B cell (primary cell): ENCODE data around the gene PSMD11. TPM values are rescaled to one million over a fixed set of nuclear protein-coding genes. Genes with fewer than 3 reads are reported as not detected.

ENCODE experiments used
- ATAC-seq: fragments of 200-7000 bp; cut with Tn5 transposase; one replicate; pipeline ENCODE4 v1.10.0; 2021; ENCODE audit warnings: low read depth, mild to moderate bottlenecking, moderate number of reproducible peaks, moderate library complexity
- CTCF ChIA-PET: fragments of 350-600 bp; sonication (Branson Sonifier 250); formaldehyde crosslinking; loops from one replicate; lab custom pipeline; 2021; ENCODE audit warnings: antibody characterized with exemption, inconsistent platforms; lab: Charles Lee
- POLR2A ChIA-PET: fragments of 350-600 bp; sonication (Branson Sonifier 250); formaldehyde crosslinking; loops from one replicate; lab custom pipeline; 2021; ENCODE audit warnings: antibody characterized with exemption; lab: Charles Lee
- DNase-seq: peaks from one replicate; pipeline ENCODE4 v3.0.0; 2013
- H2AFZ ChIP-seq: 2 replicates; pipeline ENCODE4 v1.6.1; 2012; ENCODE audit warnings: mild to moderate bottlenecking, low read depth, low read length; ENCODE audit not compliant: insufficient read depth, poor library complexity, severe bottlenecking
- H3K27ac ChIP-seq, 2 donors: 1 replicate in 1 of 2; 2 replicates in 1 of 2; pipeline ENCODE4 v1.5.1; 2012 to 2013; ENCODE audit warnings: low read length in 2 of 2, mild to moderate bottlenecking in 2 of 2, moderate library complexity in 1 of 2
- H3K27me3 ChIP-seq, 4 experiments: fragments of 200-600 bp in 1 of 4; sonication (generic) in 1 of 4; replicated peaks in 1 of 4; 1 replicate in 2 of 4; 2 replicates in 2 of 4; pipeline versions ENCODE4 v1.6.1 to v1.7.0; 2013 to 2016; ENCODE audit warnings: low read length in 3 of 4, mild to moderate bottlenecking in 2 of 4, mixed read lengths in 1 of 4, moderate library complexity in 1 of 4; ENCODE audit not compliant: insufficient read depth in 4 of 4, control insufficient read depth in 3 of 4; ENCODE audit errors: control extremely low read depth in 1 of 4
- H3K36me3 ChIP-seq, 2 experiments: replicated peaks in 1 of 2; 1 replicate in 1 of 2; 2 replicates in 1 of 2; pipeline versions ENCODE4 v1.6.1 to v1.7.1; 2013; ENCODE audit warnings: low read length in 1 of 2; ENCODE audit not compliant: insufficient read depth in 2 of 2, control insufficient read depth in 1 of 2; ENCODE audit errors: control extremely low read depth in 1 of 2, extremely low read depth in 1 of 2
- H3K4me1 ChIP-seq, 2 donors: fragments of 200-600 bp in 1 of 2; sonication (generic) in 1 of 2; 1 replicate in 1 of 2; 2 replicates in 1 of 2; pipeline versions ENCODE4 v1.5.1 to v1.6.1; 2013 to 2017; ENCODE audit warnings: low read length in 2 of 2; ENCODE audit not compliant: control insufficient read depth in 2 of 2, insufficient read depth in 2 of 2
- H3K4me2 ChIP-seq: replicated peaks from 2 replicates; pipeline ENCODE3; 2012; ENCODE audit warnings: mild to moderate bottlenecking, low read depth, low read length; ENCODE audit not compliant: poor library complexity, severe bottlenecking
- H3K4me3 ChIP-seq, 5 experiments: fragments of 200-600 bp in 1 of 5; sonication (generic) in 1 of 5; 1 replicate in 3 of 5; 2 replicates in 2 of 5; pipeline versions ENCODE4 v1.5.1 to v1.7.0; 2011 to 2016; ENCODE audit warnings: low read length in 4 of 5, mild to moderate bottlenecking in 4 of 5, low read depth in 2 of 5, control low read depth in 1 of 5, moderate library complexity in 1 of 5; ENCODE audit not compliant: insufficient read depth in 1 of 5; ENCODE audit errors: control extremely low read depth in 1 of 5, extremely low read depth in 1 of 5
- H3K79me2 ChIP-seq: fragments of 200-600 bp; sonication (generic); one replicate; pipeline ENCODE4 v1.6.0; 2016; ENCODE audit warnings: low read length; ENCODE audit not compliant: control insufficient read depth, insufficient read depth
- H3K9ac ChIP-seq: fragments of 200-600 bp; sonication (generic); 2 replicates; pipeline ENCODE4 v1.6.1; 2017; ENCODE audit warnings: mild to moderate bottlenecking, low read length, moderate library complexity
- H3K9me3 ChIP-seq, 3 donors: one replicate each; pipeline versions ENCODE4 v1.6.1 to v1.7.1; 2013; ENCODE audit warnings: low read length in 2 of 3; ENCODE audit not compliant: control insufficient read depth in 2 of 3, insufficient read depth in 1 of 3; ENCODE audit errors: control extremely low read depth in 1 of 3
- H4K20me1 ChIP-seq: 2 replicates; pipeline ENCODE4 v1.6.0; 2012; ENCODE audit warnings: mild to moderate bottlenecking, low read length; ENCODE audit not compliant: insufficient read depth, control insufficient read depth, poor library complexity, severe bottlenecking
- H3K27ac Mint-ChIP-seq: one replicate; pipeline ENCODE4 v1.8.0; 2021; ENCODE audit warnings: mixed read lengths
- H3K27me3 Mint-ChIP-seq: one replicate; pipeline ENCODE4 v1.8.0; 2021; ENCODE audit warnings: mixed read lengths
- H3K4me1 Mint-ChIP-seq: one replicate; pipeline ENCODE4 v1.8.0; 2021; ENCODE audit warnings: mixed read lengths
- H3K4me3 Mint-ChIP-seq: one replicate; pipeline ENCODE4 v1.8.0; 2021; ENCODE audit warnings: mixed read lengths
- H3K9me3 Mint-ChIP-seq: one replicate; pipeline ENCODE4 v1.8.0; 2022; ENCODE audit warnings: mixed read lengths; ENCODE audit not compliant: insufficient read depth
- CTCF ChIP-seq: fragments of 200-600 bp; IDR thresholded peaks from one replicate; pipeline ENCODE4 v1.8.0; 2022; ENCODE audit warnings: antibody characterized with exemption, mild to moderate bottlenecking
- EZH2 ChIP-seq: IDR thresholded peaks from 2 replicates; pipeline ENCODE4 v1.6.1; 2012; ENCODE audit warnings: borderline replicate concordance, low read depth, mild to moderate bottlenecking, moderate library complexity, low read length; ENCODE audit not compliant: insufficient read depth, poor library complexity, severe bottlenecking
- WGBS: methylation state at CpG from one replicate; pipeline ENCODE4 v1.1.5; 2013; ENCODE audit warnings: missing lambda C conversion rate; ENCODE audit not compliant: insufficient coverage; 5-methylcytosine and 5-hydroxymethylcytosine counted together
- intact Hi-C: fragments of 100-400 bp; cut with micrococcal nuclease; formaldehyde crosslinking; loops from one replicate; pipeline ENCODE4 v1.10.0; 2022
- polyA plus RNA-seq: library from polyadenylated mRNA; depleted of rRNA; stranded (reverse); fragments of >200 nt; gene quantifications from 2 replicates; pipeline ENCODE4 v1.2.3, GENCODE V29; 2012
- total RNA-seq, 2 donors: library from RNA; stranded (reverse); fragments of 120-200 nt in 1 of 2; gene quantifications; 1 replicate in 1 of 2; 2 replicates in 1 of 2; pipeline versions ENCODE4 v1.2.3 to v1.2.4, GENCODE V29; 2013 to 2022

The PSMD11 gene
- total and polyA plus RNA-seq, 2 donors (not counting 1 experiment from before 2014, with no cell fraction given) = 23.8 to 73.4 TPM

- no peaks in the 10 kb centered on the region for H3K27me3 Mint-ChIP-seq
- no peak overlapping the region for H2AFZ ChIP-seq
- CTCF ChIA-PET = interaction anchor here (1.2 to 1.5 kb wide), 2 partner anchors 9 to 304 kb away, joined by 3 to 5 read pairs; no protein-coding TSS in a partner anchor
- intact Hi-C loops = no loop called here
- no peak overlapping the region for H3K9ac ChIP-seq
- no peak overlapping the region for H3K4me2 ChIP-seq
- POLR2A ChIA-PET = no interaction called here
- no peaks in the 10 kb centered on the region for H3K9me3 Mint-ChIP-seq
- no peak for ATAC-seq
- H3K27me3 ChIP-seq = no peaks in the 10 kb centered on the region
- H3K4me3 ChIP-seq = no peak overlapping the region
- H3K4me1 ChIP-seq = no peaks in the 10 kb centered on the region
- peaks cover 62% of the 10 kb centered on the region for H3K79me2 ChIP-seq
- WGBS = no CpG with 5 or more reads among the region's 2 CpGs
- H3K4me3 Mint-ChIP-seq = no peak overlapping the region
- H3K36me3 ChIP-seq = peaks cover 32 to 77% of the 10 kb centered on the region in 2 experiments
- H3K9me3 ChIP-seq = no peaks in the 10 kb centered on the region
- DNase-seq = no peak
- H3K27ac Mint-ChIP-seq = no peak overlapping the region
- peaks cover 21% of the 10 kb centered on the region for H4K20me1 ChIP-seq
- peaks cover 2% of the 10 kb centered on the region for H3K4me1 Mint-ChIP-seq
- TF ChIP-seq EZH2 (no peak), CTCF (no peak)
- no peak overlapping the region for H3K27ac ChIP-seq
Measured at GRCh38 chr17:32453370-32453769, 9.1 kb downstream of the PSMD11 start.

- no peak overlapping the region for H3K4me3 Mint-ChIP-seq
- no peaks in the 10 kb centered on the region for H3K9me3 ChIP-seq
- no peak for TF ChIP-seq CTCF
- TF ChIP-seq EZH2 = no peak
- peaks cover 37% of the 10 kb centered on the region for H3K79me2 ChIP-seq
- no peak for ATAC-seq
- no peaks in the 10 kb centered on the region for H3K27me3 Mint-ChIP-seq
- H3K4me1 ChIP-seq = peaks cover 0 to 3% of the 10 kb centered on the region in 2 donors
- H3K9ac ChIP-seq = no peak overlapping the region
- H3K27ac Mint-ChIP-seq = no peak overlapping the region
- intact Hi-C loops = no loop called here
- ChIA-PET POLR2A (no interaction called here), CTCF (no interaction called here)
- no peak overlapping the region for H3K27ac ChIP-seq
- peaks cover 25 to 65% of the 10 kb centered on the region in 2 experiments for H3K36me3 ChIP-seq
- H4K20me1 ChIP-seq = peaks cover 26% of the 10 kb centered on the region
- no peak overlapping the region for H2AFZ ChIP-seq
- no peak for DNase-seq
- peaks cover 7% of the 10 kb centered on the region for H3K4me1 Mint-ChIP-seq
- H3K4me3 ChIP-seq = no peak overlapping the region
- H3K27me3 ChIP-seq = no peaks in the 10 kb centered on the region
- H3K9me3 Mint-ChIP-seq = no peaks in the 10 kb centered on the region
- no peak overlapping the region for H3K4me2 ChIP-seq
Measured at GRCh38 chr17:32458371-32458770, 14.1 kb downstream of the PSMD11 start.
